CD14-positive monocyte (primary cell): ENCODE measurements around the gene ITGAV. TPM values are rescaled to one million over a fixed set of nuclear protein-coding genes. Genes with fewer than 3 reads are reported as not detected.
A peak's percentile ranks its signal among the peaks of the same experiment; 100 is the strongest.

ENCODE experiments used
- DNase-seq, 3 donors: peaks; one replicate each; pipeline ENCODE4 v3.0.0-alpha.2; 2011 to 2022
- H2AFZ ChIP-seq: 2 replicates; pipeline ENCODE4 v1.6.0; 2012; ENCODE audit warnings: mild to moderate bottlenecking, low read depth, low read length, inconsistent platforms; ENCODE audit not compliant: insufficient read depth, poor library complexity, severe bottlenecking
- H3K27ac ChIP-seq, 2 donors: 1 replicate in 1 of 2; 2 replicates in 1 of 2; pipeline ENCODE4 v1.5.1; 2012 to 2013; ENCODE audit warnings: low read length in 2 of 2, control low read depth in 1 of 2, inconsistent platforms in 1 of 2, low read depth in 1 of 2, mild to moderate bottlenecking in 1 of 2
- H3K27me3 ChIP-seq, 2 donors: one replicate each; pipeline versions ENCODE4 v1.6.0 to v1.6.1; 2011 to 2013; ENCODE audit warnings: low read length in 2 of 2; ENCODE audit not compliant: control insufficient read depth in 2 of 2, insufficient read depth in 2 of 2
- H3K36me3 ChIP-seq, 2 donors: replicated peaks in 1 of 2; 1 replicate in 1 of 2; 2 replicates in 1 of 2; pipeline versions ENCODE4 v1.5.1 to v1.6.1; 2012 to 2013; ENCODE audit warnings: low read length in 2 of 2, control low read depth in 1 of 2, inconsistent platforms in 1 of 2, mild to moderate bottlenecking in 1 of 2; ENCODE audit not compliant: insufficient read depth in 2 of 2, control insufficient read depth in 1 of 2
- H3K4me1 ChIP-seq, 2 donors: 1 replicate in 1 of 2; 2 replicates in 1 of 2; pipeline versions ENCODE4 v1.5.1 to v1.6.1; 2012 to 2013; ENCODE audit warnings: low read length in 2 of 2, control low read depth in 1 of 2, inconsistent platforms in 1 of 2, mild to moderate bottlenecking in 1 of 2, moderate library complexity in 1 of 2; ENCODE audit not compliant: insufficient read depth in 2 of 2, control insufficient read depth in 1 of 2
- H3K4me2 ChIP-seq: replicated peaks from 2 replicates; pipeline ENCODE3; 2012; ENCODE audit warnings: low read length, moderate library complexity, mild to moderate bottlenecking; ENCODE audit not compliant: poor library complexity, severe bottlenecking; ENCODE audit errors: extremely low read depth
- H3K4me3 ChIP-seq, 3 experiments: fragments of 200-600 bp in 1 of 3; sonication (generic) in 1 of 3; replicated peaks in 1 of 3; 1 replicate in 2 of 3; 2 replicates in 1 of 3; pipeline ENCODE4 v1.5.1; 2011 to 2013; ENCODE audit warnings: low read length in 3 of 3, mild to moderate bottlenecking in 3 of 3, control low read depth in 2 of 3, low read depth in 2 of 3, inconsistent platforms in 1 of 3, moderate library complexity in 1 of 3
- H3K79me2 ChIP-seq: 2 replicates; pipeline ENCODE4 v1.6.0; 2012; ENCODE audit warnings: mild to moderate bottlenecking, control low read depth, inconsistent platforms, low read length, moderate library complexity; ENCODE audit not compliant: insufficient read depth
- H3K9ac ChIP-seq: 2 replicates; pipeline ENCODE4 v1.6.0; 2017; ENCODE audit warnings: low read length, mild to moderate bottlenecking; ENCODE audit not compliant: insufficient read depth, poor library complexity, severe bottlenecking
- H3K9me3 ChIP-seq, 2 donors: replicated peaks in 1 of 2; 1 replicate in 1 of 2; 2 replicates in 1 of 2; pipeline versions ENCODE4 v1.5.1 to v1.6.1; 2012 to 2013; ENCODE audit warnings: low read length in 2 of 2, control low read depth in 1 of 2; ENCODE audit not compliant: control insufficient read depth in 1 of 2, insufficient read depth in 1 of 2
- H4K20me1 ChIP-seq: 2 replicates; pipeline ENCODE4 v1.6.0; 2012; ENCODE audit warnings: mild to moderate bottlenecking, low read length, control low read depth, moderate library complexity; ENCODE audit not compliant: insufficient read depth
- H3K27ac Mint-ChIP-seq, 7 donors: one replicate each; pipeline ENCODE4 v1.8.0; 2020; ENCODE audit warnings: mild to moderate bottlenecking in 7 of 7, mixed read lengths in 7 of 7, moderate library complexity in 6 of 7, inconsistent platforms in 2 of 7
- H3K27me3 Mint-ChIP-seq, 3 donors: one replicate each; pipeline ENCODE4 v1.8.0; 2021 to 2022; ENCODE audit warnings: low read depth in 3 of 3, mild to moderate bottlenecking in 3 of 3, mixed read lengths in 3 of 3, moderate library complexity in 3 of 3, inconsistent platforms in 1 of 3
- H3K36me3 Mint-ChIP-seq, 2 donors: one replicate each; pipeline ENCODE4 v1.8.0; 2020; ENCODE audit warnings: mixed read lengths in 2 of 2, inconsistent platforms in 1 of 2, mild to moderate bottlenecking in 1 of 2
- H3K4me1 Mint-ChIP-seq: one replicate; pipeline ENCODE4 v1.8.0; 2020; ENCODE audit warnings: mild to moderate bottlenecking, mixed read lengths
- H3K4me3 Mint-ChIP-seq, 2 donors: one replicate each; pipeline ENCODE4 v1.8.0; 2020; ENCODE audit warnings: mild to moderate bottlenecking in 2 of 2, mixed read lengths in 2 of 2, moderate library complexity in 1 of 2
- H3K9me3 Mint-ChIP-seq, 7 donors: one replicate each; pipeline ENCODE4 v1.8.0; 2020 to 2022; ENCODE audit warnings: mixed read lengths in 7 of 7, mild to moderate bottlenecking in 6 of 7, moderate library complexity in 6 of 7, inconsistent platforms in 2 of 7
- CTCF ChIP-seq: fragments of 200-600 bp; IDR thresholded peaks from one replicate; pipeline ENCODE4 v1.8.0; 2022; ENCODE audit warnings: antibody characterized with exemption, mild to moderate bottlenecking
- WGBS: methylation state at CpG from one replicate; pipeline ENCODE4 v1.1.5; 2013; ENCODE audit warnings: missing lambda C conversion rate; ENCODE audit not compliant: insufficient coverage; 5-methylcytosine and 5-hydroxymethylcytosine counted together
- intact Hi-C, 2 donors: fragments of 100-400 bp; cut with micrococcal nuclease; formaldehyde crosslinking; loops; one replicate each; pipeline versions ENCODE4 v1.15.0 to v1.15.1; 2023
- polyA plus RNA-seq, 3 donors: library from polyadenylated mRNA; depleted of rRNA in 1 of 3; unstranded in 2 of 3; stranded (reverse) in 1 of 3; fragments of 300-500 nt in 2 of 3; fragments of >200 nt in 1 of 3; fragmentation: Illumina TruSeq in 2 of 3; gene quantifications; 1 replicate in 2 of 3; 2 replicates in 1 of 3; pipeline ENCODE4 v1.2.3, GENCODE V29; 2012 to 2021

The ITGAV gene
- polyA plus RNA-seq, 3 donors, result 4.9 to 8.2 (median 6.0) TPM

- TF ChIP-seq CTCF, result no peak
- peaks cover 80 to 85% of the 10 kb centered on the region in 2 donors for H3K36me3 Mint-ChIP-seq
- no peak overlapping the region for H3K4me3 Mint-ChIP-seq
- no peak overlapping the region for H3K27ac Mint-ChIP-seq
- H3K79me2 ChIP-seq, result no peaks in the 10 kb centered on the region
- intact Hi-C loops, result no loop called here
- H2AFZ ChIP-seq, result no peak overlapping the region
- H3K9ac ChIP-seq, result no peak overlapping the region
- no peak overlapping the region for H3K4me3 ChIP-seq
- H3K9me3 Mint-ChIP-seq, result peaks cover 2 to 17% (median 7%) of the 10 kb centered on the region in 7 donors
- no peak overlapping the region for H3K27ac ChIP-seq
- WGBS, result no CpG with 5 or more reads among the region's 1 CpG
- H3K27me3 Mint-ChIP-seq, result no peaks in the 10 kb centered on the region
- no peaks in the 10 kb centered on the region for H3K27me3 ChIP-seq
- H3K9me3 ChIP-seq, result no peaks in the 10 kb centered on the region
- H3K4me1 Mint-ChIP-seq, result no peaks in the 10 kb centered on the region
- H3K36me3 ChIP-seq, result peaks cover 69 to 92% of the 10 kb centered on the region in 2 donors
- no peak overlapping the region for H3K4me2 ChIP-seq
- H3K4me1 ChIP-seq, result no peaks in the 10 kb centered on the region
- no peaks in the 10 kb centered on the region for H4K20me1 ChIP-seq
- no peak for DNase-seq
These were observed 79.3 kb downstream of the ITGAV start for GRCh38 chr2:186669146-186669545.

- no peaks in the 10 kb centered on the region for H3K27me3 Mint-ChIP-seq
- Histone ChIP-seq H3K27me3 (no peaks in the 10 kb centered on the region), H2AFZ (no peak overlapping the region), H3K36me3 (peaks cover 63 to 92% of the 10 kb centered on the region in 2 donors), H3K79me2 (no peaks in the 10 kb centered on the region), H3K9me3 (no peaks in the 10 kb centered on the region), H3K4me3 (no peak overlapping the region), H3K4me2 (no peak overlapping the region), H3K4me1 (no peaks in the 10 kb centered on the region), H4K20me1 (no peaks in the 10 kb centered on the region), H3K9ac (no peak overlapping the region), H3K27ac (no peak overlapping the region)
- intact Hi-C loops, result no loop called here
- peak overlapping the region in 1 of 7 donors; percentile 30 for H3K27ac Mint-ChIP-seq
- whole genome bisulfite sequencing, result 80% methylated on average over 2 of the region's 2 CpGs
- peaks cover 76 to 81% of the 10 kb centered on the region in 2 donors for H3K36me3 Mint-ChIP-seq
- DNase-seq, result no peak
- TF ChIP-seq CTCF, result no peak
- no peak overlapping the region for H3K4me3 Mint-ChIP-seq
- peaks cover 2 to 17% (median 7%) of the 10 kb centered on the region in 7 donors for H3K9me3 Mint-ChIP-seq
- H3K4me1 Mint-ChIP-seq, result no peaks in the 10 kb centered on the region
These were observed 81.0 kb downstream of the ITGAV start for GRCh38 chr2:186670831-186671230.
